Raji (cell line): ENCODE measurements around the gene PIK3IP1.

Experiments
- POLR2A ChIP-seq: IDR thresholded peaks from 2 replicates; pipeline ENCODE4 v1.6.1; 2011; ENCODE audit warnings: low read depth, low read length, control low read depth; ENCODE audit not compliant: insufficient read depth

The PIK3IP1 gene

GRCh38 chr22:31275018-31275417 is 17.3 kb downstream of the PIK3IP1 start:
- no peak for TF ChIP-seq POLR2A

- no peak for TF ChIP-seq POLR2A
Measured at GRCh38 chr22:31274017-31274416, 18.3 kb downstream of the PIK3IP1 start.

DNA sequence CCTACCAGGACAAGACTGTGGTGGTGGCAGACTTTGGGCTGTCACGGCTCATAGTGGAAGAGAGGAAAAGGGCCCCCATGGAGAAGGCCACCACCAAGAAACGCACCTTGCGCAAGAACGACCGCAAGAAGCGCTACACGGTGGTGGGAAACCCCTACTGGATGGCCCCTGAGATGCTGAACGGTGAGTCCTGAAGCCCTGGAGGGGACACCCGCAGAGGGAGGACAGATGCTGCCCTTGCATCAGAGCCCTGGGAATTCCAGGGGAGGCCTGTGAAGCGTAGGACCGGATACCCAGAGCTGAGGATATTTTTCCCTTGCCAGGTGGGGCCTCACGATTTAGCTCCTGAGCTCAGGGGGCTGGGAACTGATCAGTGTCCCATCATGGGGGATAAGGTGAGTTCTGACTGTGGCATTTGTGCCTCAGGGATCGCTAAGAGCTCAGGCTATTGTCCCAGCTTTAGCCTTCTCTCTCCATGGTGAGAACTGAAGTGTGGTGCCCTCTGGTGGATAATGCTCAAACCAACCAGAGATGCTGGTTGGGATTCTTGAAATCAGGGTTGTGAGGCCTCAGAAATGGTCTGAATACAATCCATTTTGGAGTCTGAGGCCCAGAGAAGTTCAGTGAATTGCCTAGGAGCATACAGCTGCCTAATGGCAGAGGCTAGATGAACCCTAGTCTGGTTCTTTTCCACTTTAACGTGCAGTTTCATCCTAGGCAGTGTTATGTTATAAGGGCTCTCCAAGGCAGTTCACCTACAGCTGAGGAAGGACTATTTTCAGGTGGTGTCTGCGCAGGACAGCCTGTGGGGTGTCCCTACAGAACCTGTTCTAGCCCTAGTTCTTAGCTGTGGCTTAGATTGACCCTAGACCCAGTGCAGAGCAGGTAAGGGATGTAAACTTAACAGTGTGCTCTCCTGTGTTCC is 19.5 kb downstream of the PIK3IP1 start:
- no peak for TF ChIP-seq POLR2A

- no peak for TF ChIP-seq POLR2A
Measured at GRCh38 chr22:31271485-31271884, 20.8 kb downstream of the PIK3IP1 start.

DNA sequence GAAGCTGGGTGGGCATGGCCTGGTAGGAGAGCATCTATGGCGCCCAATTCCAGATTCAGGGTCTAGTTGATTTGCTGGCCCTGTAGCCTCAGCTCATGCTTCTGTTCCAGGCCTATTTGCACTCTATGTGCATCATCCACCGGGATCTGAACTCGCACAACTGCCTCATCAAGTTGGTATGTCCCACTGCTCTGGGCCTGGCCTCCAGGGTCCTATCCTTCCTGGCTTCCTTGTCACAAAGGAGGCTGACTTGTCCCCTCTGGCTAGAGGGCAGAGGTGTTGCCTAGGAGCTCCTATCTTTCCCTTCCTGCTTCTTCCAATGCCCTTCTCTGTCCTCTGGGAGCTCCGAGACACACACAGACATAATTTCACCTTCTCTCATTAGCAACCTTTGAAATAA is 21.3 kb downstream of the PIK3IP1 start:
- no peak for TF ChIP-seq POLR2A

GRCh38 chr22:31269892-31270579 is 22.3 kb downstream of the PIK3IP1 start:
- TF ChIP-seq POLR2A = no peak

GRCh38 chr22:31268281-31268680 is 24.0 kb downstream of the PIK3IP1 start:
- no peak for TF ChIP-seq POLR2A

- TF ChIP-seq POLR2A = no peak
Measured at GRCh38 chr22:31263896-31264640, 28.2 kb downstream of the PIK3IP1 start.

GRCh38 chr22:31262312-31263133 is 29.8 kb downstream of the PIK3IP1 start:
- TF ChIP-seq POLR2A = no peak

GRCh38 chr22:31260474-31260856 is 31.8 kb downstream of the PIK3IP1 start:
- TF ChIP-seq POLR2A = no peak

GRCh38 chr22:31259798-31260473 is 32.4 kb downstream of the PIK3IP1 start:
- TF ChIP-seq POLR2A = no peak

DNA sequence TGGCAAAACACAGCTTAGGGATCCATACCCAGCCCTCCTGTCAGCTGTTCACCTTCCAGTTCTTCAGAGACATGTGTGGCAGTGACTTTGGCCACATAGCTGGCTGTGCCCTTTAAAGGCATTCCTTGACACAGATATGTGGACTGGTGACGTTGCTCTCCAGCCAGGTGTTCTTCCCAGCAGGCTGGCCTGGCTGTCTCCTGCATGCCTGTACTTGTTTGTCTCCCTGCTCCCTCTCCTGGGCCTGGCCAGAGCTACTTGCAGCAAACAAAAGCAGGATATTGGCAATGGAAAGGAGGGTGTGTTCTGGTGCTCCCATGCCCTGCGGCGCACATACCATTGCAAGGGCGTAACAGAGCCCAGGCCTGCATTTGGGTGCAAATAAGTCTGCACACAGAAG is 38.3 kb downstream of the PIK3IP1 start:
- no peak for TF ChIP-seq POLR2A

DNA sequence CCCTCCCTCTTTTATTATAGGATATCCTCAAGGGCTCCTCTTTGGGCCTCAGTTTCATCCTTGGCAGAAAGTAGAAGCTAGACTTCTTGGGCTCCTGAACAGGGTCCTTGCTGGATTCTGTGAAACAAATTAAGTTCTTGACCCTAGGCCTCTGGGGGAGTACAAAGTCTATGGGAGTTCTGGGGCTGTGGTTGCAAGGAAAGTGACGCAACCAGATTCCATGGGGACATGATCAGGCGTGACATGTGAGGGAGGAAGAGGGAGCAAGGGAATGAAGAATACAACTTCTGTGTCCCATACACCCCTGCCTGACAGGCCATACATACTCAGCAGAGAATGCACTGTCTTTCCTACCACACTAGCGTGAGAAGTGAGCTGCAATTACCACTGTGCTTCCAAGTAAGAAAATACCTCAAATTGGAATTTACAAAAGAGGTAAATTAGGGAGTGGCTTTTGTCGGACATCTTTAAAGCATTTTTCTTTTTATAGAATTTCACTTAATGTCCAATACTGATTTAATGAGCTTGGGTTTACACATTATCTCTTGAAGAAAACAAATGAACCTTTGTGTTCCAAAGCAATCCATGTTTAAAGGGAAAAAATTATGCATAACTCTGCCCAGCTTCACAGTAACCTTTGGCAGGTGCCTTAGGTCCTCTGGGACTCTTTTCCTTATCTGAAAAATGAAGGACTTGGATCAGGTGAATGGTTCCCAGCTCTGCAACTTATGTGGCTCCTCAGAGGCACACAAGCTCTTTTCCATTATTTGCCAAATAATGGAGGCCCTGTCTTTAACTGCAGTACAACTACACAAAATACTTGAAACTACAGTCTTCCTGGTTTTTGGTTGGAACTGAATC is 41.3 kb downstream of the PIK3IP1 start:
- no peak for TF ChIP-seq POLR2A
